Upper lobe of right lung (tissue), 1 donor: Measurements from ENCODE around the gene FAM184B. TPM values are rescaled to one million over a fixed set of nuclear protein-coding genes. Genes with fewer than 3 reads are reported as not detected.

Source experiments
- ATAC-seq: fragments of 200-7000 bp; cut with Tn5 transposase; one replicate; pipeline ENCODE4 v1.9.1; 2020; ENCODE audit warnings: mild to moderate bottlenecking, moderate library complexity
- DNase-seq: peaks from one replicate; pipeline ENCODE4 v3.0.0-alpha.2; 2020
- H3K27ac ChIP-seq: fragments of 200-600 bp; one replicate; pipeline ENCODE4 v1.8.0; 2022
- H3K27me3 ChIP-seq: fragments of 200-600 bp; one replicate; pipeline ENCODE4 v1.8.0; 2022; ENCODE audit warnings: mild to moderate bottlenecking
- H3K36me3 ChIP-seq: fragments of 200-600 bp; one replicate; pipeline ENCODE4 v1.8.0; 2022
- H3K4me1 ChIP-seq: fragments of 200-600 bp; one replicate; pipeline ENCODE4 v1.8.0; 2022
- H3K4me3 ChIP-seq: fragments of 200-600 bp; one replicate; pipeline ENCODE4 v1.8.0; 2022; ENCODE audit warnings: mild to moderate bottlenecking
- H3K9me3 ChIP-seq: fragments of 200-600 bp; one replicate; pipeline ENCODE4 v1.8.0; 2022
- intact Hi-C: fragments of 100-400 bp; cut with DNase I; formaldehyde crosslinking; loops from one replicate; pipeline ENCODE4 v1.11.0; 2022
- total RNA-seq: library from RNA; stranded (reverse); fragmentation: NEBNext Ultra II Directional; extraction: Animal tissue kit (Norgen Biotek cat#: 25700); gene quantifications from one replicate; pipeline ENCODE4 v1.2.1, GENCODE V29; 2021
- TF ChIP-seq, protein P1 (sequence below): fragments of 200-600 bp; IDR thresholded peaks from one replicate; pipeline ENCODE4 v1.8.0; 2022; ENCODE audit warnings: antibody characterized with exemption
- donor health status: DM: no; HTN: yes; CAD: no; lungs with severe emphysema.

Gene FAM184B
- total RNA-seq, 1 donor from 2014 or later: 0.17 TPM

- no peaks in the 10 kb centered on the region for H3K9me3 ChIP-seq
- ATAC-seq (no peak), DNase-seq (no peak)
- no peaks in the 10 kb centered on the region for H3K36me3 ChIP-seq
- no peaks in the 10 kb centered on the region for H3K27me3 ChIP-seq
- no peak overlapping the region for H3K4me3 ChIP-seq
- intact Hi-C loops: no loop called here
- no peak overlapping the region for H3K27ac ChIP-seq
- TF ChIP-seq, protein P1, sequence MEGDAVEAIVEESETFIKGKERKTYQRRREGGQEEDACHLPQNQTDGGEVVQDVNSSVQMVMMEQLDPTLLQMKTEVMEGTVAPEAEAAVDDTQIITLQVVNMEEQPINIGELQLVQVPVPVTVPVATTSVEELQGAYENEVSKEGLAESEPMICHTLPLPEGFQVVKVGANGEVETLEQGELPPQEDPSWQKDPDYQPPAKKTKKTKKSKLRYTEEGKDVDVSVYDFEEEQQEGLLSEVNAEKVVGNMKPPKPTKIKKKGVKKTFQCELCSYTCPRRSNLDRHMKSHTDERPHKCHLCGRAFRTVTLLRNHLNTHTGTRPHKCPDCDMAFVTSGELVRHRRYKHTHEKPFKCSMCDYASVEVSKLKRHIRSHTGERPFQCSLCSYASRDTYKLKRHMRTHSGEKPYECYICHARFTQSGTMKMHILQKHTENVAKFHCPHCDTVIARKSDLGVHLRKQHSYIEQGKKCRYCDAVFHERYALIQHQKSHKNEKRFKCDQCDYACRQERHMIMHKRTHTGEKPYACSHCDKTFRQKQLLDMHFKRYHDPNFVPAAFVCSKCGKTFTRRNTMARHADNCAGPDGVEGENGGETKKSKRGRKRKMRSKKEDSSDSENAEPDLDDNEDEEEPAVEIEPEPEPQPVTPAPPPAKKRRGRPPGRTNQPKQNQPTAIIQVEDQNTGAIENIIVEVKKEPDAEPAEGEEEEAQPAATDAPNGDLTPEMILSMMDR: no peak
- H3K4me1 ChIP-seq: no peaks in the 10 kb centered on the region
Measured at GRCh38 chr4:17642398-17642783, 139.0 kb downstream of the FAM184B start.

- DNase-seq (no peak), ATAC-seq (no peak)
- intact Hi-C loops: no loop called here
- H3K4me3 ChIP-seq: no peak overlapping the region
- H3K9me3 ChIP-seq: no peaks in the 10 kb centered on the region
- H3K27me3 ChIP-seq: no peaks in the 10 kb centered on the region
- H3K4me1 ChIP-seq: no peaks in the 10 kb centered on the region
- TF ChIP-seq, protein P1: no peak
- H3K27ac ChIP-seq: no peak overlapping the region
- peaks cover 12% of the 10 kb centered on the region for H3K36me3 ChIP-seq
Measured at GRCh38 chr4:17639136-17639535, 142.3 kb downstream of the FAM184B start.

DNA sequence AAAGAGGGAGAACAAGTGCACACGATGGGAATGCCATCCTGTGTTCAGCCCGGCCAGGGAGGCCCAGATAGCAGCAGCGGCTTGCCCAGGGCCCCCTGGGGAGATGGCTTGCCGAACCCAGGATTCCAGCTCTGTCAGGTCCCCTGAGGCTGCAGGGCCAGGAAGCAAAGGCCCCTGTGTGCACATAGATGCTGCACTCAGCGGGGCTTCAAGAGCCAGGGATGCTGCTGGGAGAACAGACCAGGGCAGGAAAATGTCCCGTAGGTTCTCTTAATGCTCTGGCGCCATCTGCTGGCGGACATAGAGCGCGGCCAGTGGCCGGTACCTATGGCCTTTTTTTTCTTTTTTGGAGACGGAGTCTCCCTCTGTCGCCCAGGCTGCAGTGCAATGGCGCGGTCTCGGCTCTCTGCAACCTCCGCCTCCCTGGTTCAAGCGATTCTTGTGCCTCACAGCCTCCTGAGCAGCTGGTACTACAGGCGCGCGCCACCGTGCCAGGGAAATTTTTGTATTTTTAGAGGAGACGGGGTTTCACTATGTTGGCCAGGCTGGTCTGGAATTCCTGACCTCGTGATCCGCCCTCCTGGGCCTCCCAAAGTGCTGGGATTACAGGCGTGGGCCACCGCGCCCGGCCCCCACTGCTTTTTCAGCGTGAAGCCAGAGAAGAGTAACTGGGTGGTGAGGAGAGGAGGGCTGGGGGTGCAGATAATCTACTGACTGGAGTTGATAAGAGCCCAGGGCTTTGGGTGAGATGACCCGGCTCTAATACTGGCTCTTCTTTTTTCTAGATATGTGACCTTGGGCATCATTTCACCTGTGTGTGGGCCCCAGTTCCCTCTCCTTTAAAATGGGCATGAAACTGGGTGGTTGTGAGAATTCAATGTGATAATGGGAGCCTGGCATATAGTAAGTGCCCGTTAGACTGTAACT lies 144.5 kb downstream of the FAM184B start:
- Histone ChIP-seq H3K27me3 (no peaks in the 10 kb centered on the region), H3K27ac (no peak overlapping the region), H3K4me3 (no peak overlapping the region), H3K9me3 (no peaks in the 10 kb centered on the region), H3K36me3 (peaks cover 34% of the 10 kb centered on the region), H3K4me1 (no peaks in the 10 kb centered on the region)
- peak; percentile 93 for ATAC-seq
- TF ChIP-seq, protein P1: peak; percentile 93
- DNase-seq: peak; percentile 85
- intact Hi-C loops: no loop called here

DNA sequence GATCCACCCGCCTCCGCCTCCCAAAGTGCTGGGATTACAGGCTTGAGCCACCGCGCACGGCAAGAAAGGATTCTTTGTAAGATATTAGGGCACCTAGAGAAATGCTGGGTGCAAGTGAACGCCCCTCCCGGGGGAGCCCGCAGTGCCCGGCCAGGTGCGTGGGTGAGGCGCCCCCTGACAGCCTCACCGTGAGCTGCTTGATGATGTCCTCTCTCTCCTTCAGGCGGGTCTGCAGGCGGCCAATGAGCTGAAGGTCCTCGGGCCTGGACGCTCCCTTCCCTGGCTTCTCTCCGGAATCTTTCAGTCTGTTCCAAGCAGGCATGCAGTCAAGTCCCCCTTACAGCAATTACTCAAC lies 145.1 kb downstream of the FAM184B start:
- peaks cover 41% of the 10 kb centered on the region for H3K36me3 ChIP-seq
- DNase-seq: no peak

GRCh38 chr4:17635056-17635455 lies 146.4 kb downstream of the FAM184B start:
- TF ChIP-seq, protein P1: no peak
- Histone ChIP-seq H3K4me3 (no peak overlapping the region), H3K27me3 (no peaks in the 10 kb centered on the region), H3K9me3 (no peaks in the 10 kb centered on the region), H3K36me3 (peaks cover 52% of the 10 kb centered on the region), H3K4me1 (no peaks in the 10 kb centered on the region), H3K27ac (no peak overlapping the region)
- intact Hi-C loops: no loop called here
- ATAC-seq (no peak), DNase-seq (no peak)

More for the DNA sequence above, 145.1 kb downstream of the FAM184B start:
- H3K4me3 ChIP-seq: no peak overlapping the region
- intact Hi-C loops: no loop called here
- TF ChIP-seq, protein P1: no peak
- H3K27me3 ChIP-seq: no peaks in the 10 kb centered on the region
- no peaks in the 10 kb centered on the region for H3K4me1 ChIP-seq
- H3K27ac ChIP-seq: no peak overlapping the region
- no peaks in the 10 kb centered on the region for H3K9me3 ChIP-seq
- no peak for ATAC-seq
